ENCODE results near the gene PPCDC. TPM values are rescaled to one million over a fixed set of nuclear protein-coding genes. Genes with fewer than 3 reads are reported as not detected.

PPCDC gene
- polyA plus RNA-seq, 1 of the 3 experiments (the other 2 are of a cell fraction): 19.8 TPM

DNA sequence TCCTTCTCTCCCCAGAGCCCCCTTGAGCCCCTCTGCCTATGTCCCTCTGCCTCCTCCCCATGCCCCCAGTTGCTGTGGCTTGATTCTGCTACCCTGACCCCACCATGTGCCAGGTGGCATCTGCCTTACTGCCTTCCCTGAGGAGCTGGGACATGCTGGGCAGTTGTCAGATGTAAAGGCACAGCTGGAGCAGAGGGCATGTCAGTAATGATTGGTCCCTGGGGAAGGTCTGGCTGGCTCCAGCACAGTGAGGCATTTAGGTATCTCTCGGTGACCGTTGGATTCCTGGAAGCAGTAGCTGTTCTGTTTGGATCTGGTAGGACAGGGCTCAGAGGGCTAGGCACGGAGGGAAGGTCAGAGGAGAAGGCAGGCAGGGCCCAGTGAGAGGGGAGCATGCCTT, 3.5 kb upstream of the PPCDC start:
- no peak for DNase-seq
- H3K4me1 ChIP-seq (ENCODE audit: control insufficient read depth in 1 of 2, insufficient read depth in 2 of 2, low read depth in 1 of 2, low read length in 1 of 2): peaks cover 0 to 6% of the 10 kb centered on the region in 2 experiments; a peak in 1 of 4 replicates
- no peak overlapping the region for H2AFZ ChIP-seq (ENCODE audit: low read depth)
- H3K27ac ChIP-seq (ENCODE audit: low read depth in 2 of 2, low read length in 1 of 2): no peak overlapping the region
- WGBS (ENCODE audit: low lambda C conversion rate): 75% methylated on average over 3 of the region's 3 CpGs
- no peaks in the 10 kb centered on the region for H3F3A ChIP-seq (replicated peaks; ENCODE audit: insufficient read depth)
- peaks cover 14% of the 10 kb centered on the region for H3K79me2 ChIP-seq (ENCODE audit: insufficient read depth)
- H3K36me3 ChIP-seq (replicated peaks in 1 of 2; ENCODE audit: control insufficient read depth in 1 of 2, insufficient read depth in 2 of 2, low read length in 1 of 2): peaks cover 0 to 13% of the 10 kb centered on the region in 2 experiments
- H3K9me2 ChIP-seq: no peaks in the 10 kb centered on the region
- H3K4me3 ChIP-seq (ENCODE audit: low read depth in 2 of 2, low read length in 1 of 2): no peak overlapping the region
- no peak for TF ChIP-seq FOXM1 (IDR thresholded peaks at IDR 0.05; ENCODE audit: low read depth)
- POLR2A ChIA-PET: interaction anchor here (1.3 kb wide), 1 partner anchor 24 kb away, joined by 4 read pairs; the partner anchor contains the start of gene SCAMP5
- H4K20me1 ChIP-seq (ENCODE audit: insufficient read depth): no peaks in the 10 kb centered on the region
- H3K27me3 ChIP-seq (ENCODE audit: insufficient read depth): no peaks in the 10 kb centered on the region
- CTCF ChIA-PET: interaction anchor here (1.5 to 2.4 kb wide), 2 partner anchors 10 to 182 kb away, joined by 4 to 7 read pairs; partner anchors contain the start of gene C15orf39
- H3K4me2 ChIP-seq: no peak overlapping the region
- H3K9me3 ChIP-seq: no peaks in the 10 kb centered on the region
- no peak overlapping the region for H3K9ac ChIP-seq

DNA sequence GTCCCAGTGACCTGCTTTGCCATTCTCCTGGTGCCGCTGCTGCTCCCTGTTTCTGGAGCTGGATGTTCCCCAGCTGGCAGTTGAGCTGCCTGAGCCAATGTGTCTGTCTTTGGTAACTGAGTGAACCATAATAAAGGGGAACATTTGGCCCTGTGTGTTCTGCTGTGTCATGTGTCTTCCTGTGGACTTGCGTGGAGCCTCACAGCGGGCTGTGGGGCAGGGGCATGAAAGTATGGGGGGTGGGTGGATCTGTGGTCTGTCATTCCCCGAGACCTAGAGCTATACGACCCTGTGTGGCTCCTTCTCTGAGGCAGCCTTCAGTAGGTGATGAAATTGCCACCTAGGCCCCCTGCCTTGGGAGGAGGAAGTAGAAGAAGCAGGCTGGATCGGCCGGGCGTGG, 2.0 kb upstream of the PPCDC start:
- H3K27ac ChIP-seq (ENCODE audit: low read depth in 2 of 2, low read length in 1 of 2): no peak overlapping the region
- H3K9me2 ChIP-seq: no peaks in the 10 kb centered on the region
- WGBS (ENCODE audit: low lambda C conversion rate): 100% methylated on average over 7 of the region's 8 CpGs
- H3K9ac ChIP-seq: no peak overlapping the region
- no peaks in the 10 kb centered on the region for H3F3A ChIP-seq (replicated peaks; ENCODE audit: insufficient read depth)
- H3K4me1 ChIP-seq (ENCODE audit: control insufficient read depth in 1 of 2, insufficient read depth in 2 of 2, low read depth in 1 of 2, low read length in 1 of 2): peaks cover 0 to 6% of the 10 kb centered on the region in 2 experiments; a peak in 1 of 4 replicates
- no peaks in the 10 kb centered on the region for H4K20me1 ChIP-seq (ENCODE audit: insufficient read depth)
- ChIA-PET CTCF (interaction anchor here (1.5 kb wide), 1 partner anchor 180 kb away, joined by 4 read pairs; the partner anchor contains the start of gene C15orf39), POLR2A (interaction anchor here (1.2 kb wide), 1 partner anchor 18 kb away, joined by 3 read pairs; no protein-coding TSS in a partner anchor)
- TF ChIP-seq TAF1 (IDR thresholded peaks at IDR 0.05; ENCODE audit: borderline replicate concordance, low read depth, low read length): no peak
- TF ChIP-seq, protein P1, sequence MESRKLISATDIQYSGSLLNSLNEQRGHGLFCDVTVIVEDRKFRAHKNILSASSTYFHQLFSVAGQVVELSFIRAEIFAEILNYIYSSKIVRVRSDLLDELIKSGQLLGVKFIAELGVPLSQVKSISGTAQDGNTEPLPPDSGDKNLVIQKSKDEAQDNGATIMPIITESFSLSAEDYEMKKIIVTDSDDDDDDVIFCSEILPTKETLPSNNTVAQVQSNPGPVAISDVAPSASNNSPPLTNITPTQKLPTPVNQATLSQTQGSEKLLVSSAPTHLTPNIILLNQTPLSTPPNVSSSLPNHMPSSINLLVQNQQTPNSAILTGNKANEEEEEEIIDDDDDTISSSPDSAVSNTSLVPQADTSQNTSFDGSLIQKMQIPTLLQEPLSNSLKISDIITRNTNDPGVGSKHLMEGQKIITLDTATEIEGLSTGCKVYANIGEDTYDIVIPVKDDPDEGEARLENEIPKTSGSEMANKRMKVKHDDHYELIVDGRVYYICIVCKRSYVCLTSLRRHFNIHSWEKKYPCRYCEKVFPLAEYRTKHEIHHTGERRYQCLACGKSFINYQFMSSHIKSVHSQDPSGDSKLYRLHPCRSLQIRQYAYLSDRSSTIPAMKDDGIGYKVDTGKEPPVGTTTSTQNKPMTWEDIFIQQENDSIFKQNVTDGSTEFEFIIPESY (IDR thresholded peaks at IDR 0.05; ENCODE audit: borderline replicate concordance, low read depth): no peak
- no peak for TF ChIP-seq FOXJ3 (CRISPR knock-in tag; IDR thresholded peaks at IDR 0.05)
- no peak for TF ChIP-seq MEF2A (IDR thresholded peaks at IDR 0.05; ENCODE audit: borderline replicate concordance, low read depth)
- no peak for TF ChIP-seq RCOR1 (IDR thresholded peaks at IDR 0.05; ENCODE audit: low read length)
- TF ChIP-seq, protein P2, sequence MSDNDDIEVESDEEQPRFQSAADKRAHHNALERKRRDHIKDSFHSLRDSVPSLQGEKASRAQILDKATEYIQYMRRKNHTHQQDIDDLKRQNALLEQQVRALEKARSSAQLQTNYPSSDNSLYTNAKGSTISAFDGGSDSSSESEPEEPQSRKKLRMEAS (IDR thresholded peaks at IDR 0.05; ENCODE audit: low read depth): no peak
- no peak for TF ChIP-seq NRF1 (IDR thresholded peaks at IDR 0.05; ENCODE audit: low read depth, low read length)
- TF ChIP-seq, protein P3, sequence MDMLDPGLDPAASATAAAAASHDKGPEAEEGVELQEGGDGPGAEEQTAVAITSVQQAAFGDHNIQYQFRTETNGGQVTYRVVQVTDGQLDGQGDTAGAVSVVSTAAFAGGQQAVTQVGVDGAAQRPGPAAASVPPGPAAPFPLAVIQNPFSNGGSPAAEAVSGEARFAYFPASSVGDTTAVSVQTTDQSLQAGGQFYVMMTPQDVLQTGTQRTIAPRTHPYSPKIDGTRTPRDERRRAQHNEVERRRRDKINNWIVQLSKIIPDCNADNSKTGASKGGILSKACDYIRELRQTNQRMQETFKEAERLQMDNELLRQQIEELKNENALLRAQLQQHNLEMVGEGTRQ (IDR thresholded peaks at IDR 0.05; ENCODE audit: borderline replicate concordance, low read depth, low read length): no peak
- no peak for TF ChIP-seq NFIC (IDR thresholded peaks at IDR 0.05; ENCODE audit: borderline replicate concordance)
- TF ChIP-seq, protein P4, sequence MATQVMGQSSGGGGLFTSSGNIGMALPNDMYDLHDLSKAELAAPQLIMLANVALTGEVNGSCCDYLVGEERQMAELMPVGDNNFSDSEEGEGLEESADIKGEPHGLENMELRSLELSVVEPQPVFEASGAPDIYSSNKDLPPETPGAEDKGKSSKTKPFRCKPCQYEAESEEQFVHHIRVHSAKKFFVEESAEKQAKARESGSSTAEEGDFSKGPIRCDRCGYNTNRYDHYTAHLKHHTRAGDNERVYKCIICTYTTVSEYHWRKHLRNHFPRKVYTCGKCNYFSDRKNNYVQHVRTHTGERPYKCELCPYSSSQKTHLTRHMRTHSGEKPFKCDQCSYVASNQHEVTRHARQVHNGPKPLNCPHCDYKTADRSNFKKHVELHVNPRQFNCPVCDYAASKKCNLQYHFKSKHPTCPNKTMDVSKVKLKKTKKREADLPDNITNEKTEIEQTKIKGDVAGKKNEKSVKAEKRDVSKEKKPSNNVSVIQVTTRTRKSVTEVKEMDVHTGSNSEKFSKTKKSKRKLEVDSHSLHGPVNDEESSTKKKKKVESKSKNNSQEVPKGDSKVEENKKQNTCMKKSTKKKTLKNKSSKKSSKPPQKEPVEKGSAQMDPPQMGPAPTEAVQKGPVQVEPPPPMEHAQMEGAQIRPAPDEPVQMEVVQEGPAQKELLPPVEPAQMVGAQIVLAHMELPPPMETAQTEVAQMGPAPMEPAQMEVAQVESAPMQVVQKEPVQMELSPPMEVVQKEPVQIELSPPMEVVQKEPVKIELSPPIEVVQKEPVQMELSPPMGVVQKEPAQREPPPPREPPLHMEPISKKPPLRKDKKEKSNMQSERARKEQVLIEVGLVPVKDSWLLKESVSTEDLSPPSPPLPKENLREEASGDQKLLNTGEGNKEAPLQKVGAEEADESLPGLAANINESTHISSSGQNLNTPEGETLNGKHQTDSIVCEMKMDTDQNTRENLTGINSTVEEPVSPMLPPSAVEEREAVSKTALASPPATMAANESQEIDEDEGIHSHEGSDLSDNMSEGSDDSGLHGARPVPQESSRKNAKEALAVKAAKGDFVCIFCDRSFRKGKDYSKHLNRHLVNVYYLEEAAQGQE (IDR thresholded peaks at IDR 0.05; ENCODE audit: low read depth, low read length): no peak
- TF ChIP-seq FOXM1 (IDR thresholded peaks at IDR 0.05; ENCODE audit: low read depth): no peak
- no peak for TF ChIP-seq CHD2 (IDR thresholded peaks at IDR 0.05; ENCODE audit: low read length, partially characterized antibody)
- TF ChIP-seq TCF12 (IDR thresholded peaks at IDR 0.05): no peak
- peaks cover 15% of the 10 kb centered on the region for H3K79me2 ChIP-seq (ENCODE audit: insufficient read depth)
- H3K4me2 ChIP-seq: no peak overlapping the region
- no peak overlapping the region for H3K4me3 ChIP-seq (ENCODE audit: low read depth in 2 of 2, low read length in 1 of 2)
- no peak overlapping the region for H2AFZ ChIP-seq (ENCODE audit: low read depth)
- no peak for DNase-seq
- H3K9me3 ChIP-seq: no peaks in the 10 kb centered on the region
- H3K36me3 ChIP-seq (replicated peaks in 1 of 2; ENCODE audit: control insufficient read depth in 1 of 2, insufficient read depth in 2 of 2, low read length in 1 of 2): peaks cover 0 to 13% of the 10 kb centered on the region in 2 experiments
- H3K27me3 ChIP-seq (ENCODE audit: insufficient read depth): no peaks in the 10 kb centered on the region
